ENCODE data around the gene HSP90AB1.

GRCh38 chr6:44278315-44278714 lies 31.4 kb downstream of the HSP90AB1 start:
- TF ChIP-seq CTCF (IDR thresholded peaks at IDR 0.05) = no peak
- TF ChIP-seq POLR2A (IDR thresholded peaks at IDR 0.05) = no peak

Measured in heart left ventricle (tissue), 13 donors.